HCT116 (cell line): ENCODE results near the gene CUL4A. TPM values are rescaled to one million over a fixed set of nuclear protein-coding genes. Genes with fewer than 3 reads are reported as not detected.

Source experiments
- ATAC-seq: fragments of 200-7000 bp; cut with Tn5 transposase; 2 replicates; pipeline ENCODE4 v1.9.1; 2020; ENCODE audit warnings: mild to moderate bottlenecking, moderate library complexity
- BruUV-seq: library from RNA; stranded (reverse); fragments of 400-500 nt; replicated peaks from 2 replicates; lab custom pipeline; 2021; lab: Mats Ljungman, UMichigan
- CTCF ChIA-PET: fragments of 300-600 bp; sonication (Branson Sonifier 250); formaldehyde crosslinking; loops from one replicate; lab custom pipeline; 2021; ENCODE audit warnings: antibody characterized with exemption; lab: Charles Lee
- POLR2A ChIA-PET: fragments of 300-600, 350-600 bp; sonication (Branson Sonifier 250); formaldehyde crosslinking; loops from one replicate; lab custom pipeline; 2021; ENCODE audit warnings: antibody characterized with exemption; lab: Charles Lee
- RAD21 ChIA-PET, 2 experiments: fragments of 300-600 bp; sonication (Branson Sonifier 250); formaldehyde crosslinking; loops; one replicate each; lab custom pipeline; 2023; ENCODE audit warnings: low total read pairs in 2 of 2; ENCODE audit not compliant: uncharacterized antibody in 2 of 2, unreplicated experiment in 2 of 2, low non-redundant PET in 1 of 2; lab: Charles Lee
- DNase-seq: peaks from one replicate; pipeline ENCODE4 v3.0.0-alpha.2; 2010; ENCODE audit warnings: low read depth, low spot score
- H2AFZ ChIP-seq: fragments of 200-600 bp; shearing (Covaris generic), sonication (generic); 2 replicates; pipeline ENCODE4 v1.6.1; 2017; ENCODE audit warnings: low read depth, mixed run types, mixed read lengths, antibody characterized with exemption, low read length; ENCODE audit not compliant: poor library complexity, severe bottlenecking
- H3K27ac ChIP-seq: 2 replicates; pipeline ENCODE4 v1.5.1; 2012; ENCODE audit warnings: low read depth, low read length
- H3K27me3 ChIP-seq: fragments of 200-600 bp; sonication (generic); 2 replicates; pipeline ENCODE4 v1.6.1; 2016; ENCODE audit warnings: mixed run types, low read length, mixed read lengths; ENCODE audit not compliant: insufficient read depth
- H3K36me3 ChIP-seq, 2 experiments: fragments of 200-500 bp in 1 of 2; fragments of 200-600 bp in 1 of 2; sonication (Bioruptor generic) in 1 of 2; sonication (generic) in 1 of 2; 2 replicates each; pipeline versions ENCODE4 v1.5.1 to v1.6.1; 2014 to 2016; ENCODE audit warnings: low read length in 2 of 2, inconsistent platforms in 1 of 2, mixed read lengths in 1 of 2, mixed run types in 1 of 2; ENCODE audit not compliant: insufficient read depth in 2 of 2, control insufficient read depth in 1 of 2
- H3K4me1 ChIP-seq, 2 experiments: fragments of 200-600 bp in 1 of 2; sonication (generic) in 1 of 2; 2 replicates each; pipeline versions ENCODE4 v1.5.1 to v1.6.1; 2012 to 2017; ENCODE audit warnings: low read length in 2 of 2, inconsistent platforms in 1 of 2, mild to moderate bottlenecking in 1 of 2, mixed read lengths in 1 of 2, mixed run types in 1 of 2, moderate library complexity in 1 of 2; ENCODE audit not compliant: insufficient read depth in 2 of 2, control insufficient read depth in 1 of 2
- H3K4me2 ChIP-seq: fragments of 200-600 bp; sonication (generic); 2 replicates; pipeline ENCODE4 v1.6.1; 2017; ENCODE audit warnings: mixed run types, low read length, mixed read lengths
- H3K4me3 ChIP-seq, 2 experiments: fragments of 200-600 bp in 1 of 2; sonication (generic) in 1 of 2; replicated peaks in 1 of 2; 2 replicates each; pipeline ENCODE4 v1.5.1; 2011 to 2016; ENCODE audit warnings: low read length in 2 of 2, control low read depth in 1 of 2, low read depth in 1 of 2, mild to moderate bottlenecking in 1 of 2, mixed read lengths in 1 of 2, mixed run types in 1 of 2
- H3K79me2 ChIP-seq: fragments of 200-600 bp; sonication (generic); 2 replicates; pipeline ENCODE4 v1.6.1; 2017; ENCODE audit warnings: mild to moderate bottlenecking, mixed run types, low read length, moderate library complexity, mixed read lengths; ENCODE audit not compliant: insufficient read depth
- H3K9ac ChIP-seq: fragments of 200-600 bp; sonication (generic); 2 replicates; pipeline ENCODE4 v1.6.1; 2016; ENCODE audit warnings: low read length, mixed read lengths
- H3K9me2 ChIP-seq: fragments of 200-600 bp; sonication (generic), shearing (Covaris generic); 2 replicates; pipeline ENCODE4 v1.6.1; 2017; ENCODE audit warnings: mixed run types, mild to moderate bottlenecking, moderate library complexity; ENCODE audit not compliant: insufficient read depth
- H3K9me3 ChIP-seq, 2 experiments: fragments of 200-500 bp in 1 of 2; fragments of 200-600 bp in 1 of 2; sonication (Bioruptor generic) in 1 of 2; sonication (generic) in 1 of 2; 2 replicates each; pipeline ENCODE4 v1.6.1; 2014 to 2017; ENCODE audit warnings: low read length in 2 of 2, mixed read lengths in 2 of 2, inconsistent platforms in 1 of 2, low read depth in 1 of 2, mild to moderate bottlenecking in 1 of 2, mixed run types in 1 of 2, moderate library complexity in 1 of 2; ENCODE audit not compliant: control insufficient read depth in 1 of 2, insufficient read depth in 1 of 2
- H4K20me1 ChIP-seq: fragments of 200-600 bp; sonication (generic), shearing (Covaris generic); 2 replicates; pipeline ENCODE4 v1.6.1; 2017; ENCODE audit warnings: mixed run types, mild to moderate bottlenecking, moderate library complexity; ENCODE audit not compliant: insufficient read depth
- EGR1 ChIP-seq: IDR thresholded peaks from 2 replicates; pipeline ENCODE4 v1.6.1; 2012; ENCODE audit warnings: low read depth
- POLR2AphosphoS5 ChIP-seq: IDR thresholded peaks from 2 replicates; pipeline ENCODE4 v1.6.1; 2011; ENCODE audit warnings: mild to moderate bottlenecking, low read depth, low read length, moderate library complexity
- SIN3A ChIP-seq: IDR thresholded peaks from 2 replicates; pipeline ENCODE4 v1.6.1; 2012; ENCODE audit warnings: low read depth
- SRF ChIP-seq: IDR thresholded peaks from 2 replicates; pipeline ENCODE4 v1.6.1; 2012; ENCODE audit warnings: low read depth
- YY1 ChIP-seq: IDR thresholded peaks from 2 replicates; pipeline ENCODE4 v1.6.1; 2011; ENCODE audit warnings: low read length, low read depth, moderate library complexity, mild to moderate bottlenecking; ENCODE audit not compliant: insufficient replicate concordance; ENCODE audit errors: extremely low read depth
- ZFX ChIP-seq: fragments of 450-650 bp; IDR thresholded peaks from 2 replicates; pipeline ENCODE4 v1.6.1; 2017
- ZNF274 ChIP-seq: fragments of 200-500 bp; sonication (Bioruptor generic); IDR thresholded peaks from 2 replicates; pipeline ENCODE4 v1.6.1; 2014; ENCODE audit warnings: mild to moderate bottlenecking, low read depth, low read length, inconsistent platforms
- intact Hi-C: fragments of 100-400 bp; cut with micrococcal nuclease; formaldehyde crosslinking; loops from 2 replicates; pipeline ENCODE4 v1.10.0; 2022
- total RNA-seq: library from RNA; stranded (reverse); gene quantifications from one replicate; pipeline ENCODE4 v1.2.1, GENCODE V29; 2021; ENCODE audit not compliant: unreplicated experiment
- TF ChIP-seq, protein P1 (sequence below), 3 experiments: fragments of 200-600 bp in 1 of 3; sonication (generic) in 1 of 3; IDR thresholded peaks in 2 of 3; conservative IDR thresholded peaks in 1 of 3; 2 replicates each; pipeline ENCODE4 v1.5.1; 2012 to 2017; ENCODE audit warnings: low read depth in 2 of 3, low read length in 2 of 3, antibody characterized with exemption in 1 of 3, borderline replicate concordance in 1 of 3, control low read depth in 1 of 3, mild to moderate bottlenecking in 1 of 3, mixed read lengths in 1 of 3, mixed run types in 1 of 3, moderate library complexity in 1 of 3; ENCODE audit not compliant: insufficient read depth in 1 of 3

Gene CUL4A
- total RNA-seq, 1 experiment from 2014 or later, result 76.5 TPM

- DNase-seq (no peak), ATAC-seq (no peak)
- H3K4me2 ChIP-seq, result no peak overlapping the region
- H3K36me3 ChIP-seq, result 0 out of 4 replicates have a peak, but pooled peaks cover 0 to 8% of the 10 kb centered on the region in 2 experiments
- TF ChIP-seq ZFX (no peak), SIN3A (no peak), YY1 (no peak), EGR1 (no peak), ZNF274 (no peak)
- TF ChIP-seq, protein P1, sequence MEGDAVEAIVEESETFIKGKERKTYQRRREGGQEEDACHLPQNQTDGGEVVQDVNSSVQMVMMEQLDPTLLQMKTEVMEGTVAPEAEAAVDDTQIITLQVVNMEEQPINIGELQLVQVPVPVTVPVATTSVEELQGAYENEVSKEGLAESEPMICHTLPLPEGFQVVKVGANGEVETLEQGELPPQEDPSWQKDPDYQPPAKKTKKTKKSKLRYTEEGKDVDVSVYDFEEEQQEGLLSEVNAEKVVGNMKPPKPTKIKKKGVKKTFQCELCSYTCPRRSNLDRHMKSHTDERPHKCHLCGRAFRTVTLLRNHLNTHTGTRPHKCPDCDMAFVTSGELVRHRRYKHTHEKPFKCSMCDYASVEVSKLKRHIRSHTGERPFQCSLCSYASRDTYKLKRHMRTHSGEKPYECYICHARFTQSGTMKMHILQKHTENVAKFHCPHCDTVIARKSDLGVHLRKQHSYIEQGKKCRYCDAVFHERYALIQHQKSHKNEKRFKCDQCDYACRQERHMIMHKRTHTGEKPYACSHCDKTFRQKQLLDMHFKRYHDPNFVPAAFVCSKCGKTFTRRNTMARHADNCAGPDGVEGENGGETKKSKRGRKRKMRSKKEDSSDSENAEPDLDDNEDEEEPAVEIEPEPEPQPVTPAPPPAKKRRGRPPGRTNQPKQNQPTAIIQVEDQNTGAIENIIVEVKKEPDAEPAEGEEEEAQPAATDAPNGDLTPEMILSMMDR (IDR thresholded peaks at IDR 0.05 in 2 of 3, conservative IDR thresholded peaks at IDR 0.05 in 1 of 3; ENCODE audit: borderline replicate concordance in 1 of 3, insufficient read depth in 1 of 3, low read depth in 2 of 3, low read length in 2 of 3), result no peak
- H3K4me1 ChIP-seq, result no peaks in the 10 kb centered on the region
- no peak overlapping the region for H3K9ac ChIP-seq
- no peak overlapping the region for H3K27ac ChIP-seq
- no peak overlapping the region for H2AFZ ChIP-seq
- no peaks in the 10 kb centered on the region for H3K9me3 ChIP-seq
- no peaks in the 10 kb centered on the region for H3K79me2 ChIP-seq
- intact Hi-C loops, result no loop called here
- RAD21 ChIA-PET, result no interaction called here
- no peaks in the 10 kb centered on the region for H3K9me2 ChIP-seq
- no peak overlapping the region for H3K4me3 ChIP-seq
- H3K27me3 ChIP-seq, result peaks cover 3% of the 10 kb centered on the region; the same call in 1 of the 2 replicates
- no peaks in the 10 kb centered on the region for H4K20me1 ChIP-seq
- CTCF ChIA-PET, result no interaction called here
- POLR2A ChIA-PET, result no interaction called here
- BruUV-seq, result no TSS peak
Observed at GRCh38 chr13:113167155-113167554, 42.3 kb upstream of the CUL4A start.

GRCh38 chr13:113167575-113167974 is 41.8 kb upstream of the CUL4A start:
- ATAC-seq (no peak), DNase-seq (no peak)
- H3K9me3 ChIP-seq, result no peaks in the 10 kb centered on the region
- no TSS peak for BruUV-seq
- H3K4me3 ChIP-seq, result no peak overlapping the region
- no peak overlapping the region for H2AFZ ChIP-seq
- TF ChIP-seq POLR2AphosphoS5 (no peak), SRF (no peak)
- no peak overlapping the region for H3K4me2 ChIP-seq
- POLR2A ChIA-PET, result no interaction called here
- H3K27me3 ChIP-seq, result peaks cover 3% of the 10 kb centered on the region; the same call in 1 of the 2 replicates
- H3K27ac ChIP-seq, result no peak overlapping the region
- CTCF ChIA-PET, result no interaction called here
- H3K79me2 ChIP-seq, result no peaks in the 10 kb centered on the region
- RAD21 ChIA-PET, result no interaction called here
- H3K36me3 ChIP-seq, result peaks cover 0 to 8% of the 10 kb centered on the region in 2 experiments; a peak in 1 of 4 replicates
- H3K9ac ChIP-seq, result no peak overlapping the region
- H3K9me2 ChIP-seq, result no peaks in the 10 kb centered on the region
- intact Hi-C loops, result no loop called here
- H3K4me1 ChIP-seq, result no peaks in the 10 kb centered on the region
- no peaks in the 10 kb centered on the region for H4K20me1 ChIP-seq
